ENCODE measurements around the gene PDZK1. TPM values are rescaled to one million over a fixed set of nuclear protein-coding genes. Genes with fewer than 3 reads are reported as not detected.

The PDZK1 gene
- total and polyA plus RNA-seq, 2 donors, result 0.90 to 1.5 TPM

GRCh38 chr1:145701306-145701862, 5.8 kb downstream of the PDZK1 start:
- no peak for DNase-seq (ENCODE audit: low read depth in 6 of 9, low spot score in 9 of 9)
- H3K4me1 ChIP-seq (ENCODE audit: control insufficient read depth in 2 of 2, insufficient read depth in 2 of 2, low read length in 2 of 2), result no peaks in the 10 kb centered on the region
- H3K27ac ChIP-seq (ENCODE audit: low read depth in 1 of 2, low read length in 1 of 2), result no peak overlapping the region
- no peak overlapping the region for H3K4me3 ChIP-seq (ENCODE audit: low read length in 2 of 2)
- 93% methylated on average over 2 of the region's 2 CpGs for WGBS
- H3K9me3 ChIP-seq (ENCODE audit: control insufficient read depth in 2 of 2, insufficient read depth in 1 of 2, low read length in 1 of 2), result no peaks in the 10 kb centered on the region
- H3K27me3 ChIP-seq (ENCODE audit: control insufficient read depth in 2 of 2, insufficient read depth in 1 of 2, low read length in 1 of 2), result no peaks in the 10 kb centered on the region
- no peaks in the 10 kb centered on the region for H3K36me3 ChIP-seq (ENCODE audit: control insufficient read depth in 2 of 2, insufficient read depth in 2 of 2, low read length in 1 of 2)

- H3K4me3 ChIP-seq (ENCODE audit: low read length in 2 of 2), result no peak overlapping the region
- H3K9me3 ChIP-seq (ENCODE audit: control insufficient read depth in 2 of 2, insufficient read depth in 1 of 2, low read length in 1 of 2), result no peaks in the 10 kb centered on the region
- H3K27ac ChIP-seq (ENCODE audit: low read depth in 1 of 2, low read length in 1 of 2), result no peak overlapping the region
- H3K27me3 ChIP-seq (ENCODE audit: control insufficient read depth in 2 of 2, insufficient read depth in 1 of 2, low read length in 1 of 2), result no peaks in the 10 kb centered on the region
- H3K4me1 ChIP-seq (ENCODE audit: control insufficient read depth in 2 of 2, insufficient read depth in 2 of 2, low read length in 2 of 2), result no peaks in the 10 kb centered on the region
- WGBS, result 95% methylated on average over 3 of the region's 3 CpGs
- H3K36me3 ChIP-seq (ENCODE audit: control insufficient read depth in 2 of 2, insufficient read depth in 2 of 2, low read length in 1 of 2), result no peaks in the 10 kb centered on the region
- no peak for DNase-seq (ENCODE audit: low read depth in 6 of 9, low spot score in 9 of 9)
Measured at GRCh38 chr1:145696630-145696960, 10.6 kb downstream of the PDZK1 start.

- DNase-seq (ENCODE audit: low read depth in 6 of 9, low spot score in 9 of 9), result no peak
- 93% methylated on average over 5 of the region's 5 CpGs for WGBS
- H3K27ac ChIP-seq (ENCODE audit: low read depth in 1 of 2, low read length in 1 of 2), result no peak overlapping the region
Measured at GRCh38 chr1:145695821-145696629, 11.1 kb downstream of the PDZK1 start.

GRCh38 chr1:145692785-145693443, 14.3 kb downstream of the PDZK1 start:
- DNase-seq (ENCODE audit: low read depth in 6 of 9, low spot score in 9 of 9), result no peak
- no peaks in the 10 kb centered on the region for H3K9me3 ChIP-seq (ENCODE audit: control insufficient read depth in 2 of 2, insufficient read depth in 1 of 2, low read length in 1 of 2)
- H3K27ac ChIP-seq (ENCODE audit: low read depth in 1 of 2, low read length in 1 of 2), result no peak overlapping the region
- H3K27me3 ChIP-seq (ENCODE audit: control insufficient read depth in 2 of 2, insufficient read depth in 1 of 2, low read length in 1 of 2), result no peaks in the 10 kb centered on the region
- H3K4me1 ChIP-seq (ENCODE audit: control insufficient read depth in 2 of 2, insufficient read depth in 2 of 2, low read length in 2 of 2), result peaks cover 0 to 15% of the 10 kb centered on the region in 2 donors
- no peak overlapping the region for H3K4me3 ChIP-seq (ENCODE audit: low read length in 2 of 2)
- H3K36me3 ChIP-seq (ENCODE audit: control insufficient read depth in 2 of 2, insufficient read depth in 2 of 2, low read length in 1 of 2), result no peaks in the 10 kb centered on the region
- 95% methylated on average over 11 of the region's 11 CpGs for WGBS

More at GRCh38 chr1:145695821-145696629, 11.1 kb downstream of the PDZK1 start:
- H3K9me3 ChIP-seq (ENCODE audit: control insufficient read depth in 2 of 2, insufficient read depth in 1 of 2, low read length in 1 of 2), result no peaks in the 10 kb centered on the region
- H3K36me3 ChIP-seq (ENCODE audit: control insufficient read depth in 2 of 2, insufficient read depth in 2 of 2, low read length in 1 of 2), result no peaks in the 10 kb centered on the region
- no peaks in the 10 kb centered on the region for H3K27me3 ChIP-seq (ENCODE audit: control insufficient read depth in 2 of 2, insufficient read depth in 1 of 2, low read length in 1 of 2)
- H3K4me3 ChIP-seq (ENCODE audit: low read length in 2 of 2), result no peak overlapping the region
- peaks cover 0 to 3% of the 10 kb centered on the region in 2 donors for H3K4me1 ChIP-seq (ENCODE audit: control insufficient read depth in 2 of 2, insufficient read depth in 2 of 2, low read length in 2 of 2)

- Histone ChIP-seq H3K36me3 (ENCODE audit: control insufficient read depth in 2 of 2, insufficient read depth in 2 of 2, low read length in 1 of 2) (no peaks in the 10 kb centered on the region), H3K27ac (ENCODE audit: low read depth in 1 of 2, low read length in 1 of 2) (peak overlapping the region in 1 of 2 donors; percentile 2), H3K4me1 (ENCODE audit: control insufficient read depth in 2 of 2, insufficient read depth in 2 of 2, low read length in 2 of 2) (peaks cover 0 to 15% of the 10 kb centered on the region in 2 donors), H3K9me3 (ENCODE audit: control insufficient read depth in 2 of 2, insufficient read depth in 1 of 2, low read length in 1 of 2) (no peaks in the 10 kb centered on the region), H3K4me3 (ENCODE audit: low read length in 2 of 2) (no peak overlapping the region), H3K27me3 (ENCODE audit: control insufficient read depth in 2 of 2, insufficient read depth in 1 of 2, low read length in 1 of 2) (no peaks in the 10 kb centered on the region)
- DNase-seq (ENCODE audit: low read depth in 6 of 9, low spot score in 9 of 9), result peak in 7 of 9 donors; percentile 9 to 78 (median 26)
- WGBS, result 59% methylated on average over 5 of the region's 5 CpGs
Measured at GRCh38 chr1:145690587-145691558, 16.3 kb downstream of the PDZK1 start.

- H3K4me1 ChIP-seq (ENCODE audit: control insufficient read depth in 2 of 2, insufficient read depth in 2 of 2, low read length in 2 of 2), result peaks cover 0 to 15% of the 10 kb centered on the region in 2 donors
- no peak overlapping the region for H3K27ac ChIP-seq (ENCODE audit: low read depth in 1 of 2, low read length in 1 of 2)
- H3K4me3 ChIP-seq (ENCODE audit: low read length in 2 of 2), result no peak overlapping the region
- H3K9me3 ChIP-seq (ENCODE audit: control insufficient read depth in 2 of 2, insufficient read depth in 1 of 2, low read length in 1 of 2), result no peaks in the 10 kb centered on the region
- H3K36me3 ChIP-seq (ENCODE audit: control insufficient read depth in 2 of 2, insufficient read depth in 2 of 2, low read length in 1 of 2), result no peaks in the 10 kb centered on the region
- WGBS, result 97% methylated on average over 6 of the region's 6 CpGs
- no peaks in the 10 kb centered on the region for H3K27me3 ChIP-seq (ENCODE audit: control insufficient read depth in 2 of 2, insufficient read depth in 1 of 2, low read length in 1 of 2)
- DNase-seq (ENCODE audit: low read depth in 6 of 9, low spot score in 9 of 9), result no peak
Measured at GRCh38 chr1:145689922-145690321, 17.2 kb downstream of the PDZK1 start.

- H3K27ac ChIP-seq (ENCODE audit: low read depth in 1 of 2, low read length in 1 of 2), result no peak overlapping the region
- no peaks in the 10 kb centered on the region for H3K9me3 ChIP-seq (ENCODE audit: control insufficient read depth in 2 of 2, insufficient read depth in 1 of 2, low read length in 1 of 2)
- H3K27me3 ChIP-seq (ENCODE audit: control insufficient read depth in 2 of 2, insufficient read depth in 1 of 2, low read length in 1 of 2), result no peaks in the 10 kb centered on the region
- no peak for DNase-seq (ENCODE audit: low read depth in 6 of 9, low spot score in 9 of 9)
- H3K4me1 ChIP-seq (ENCODE audit: control insufficient read depth in 2 of 2, insufficient read depth in 2 of 2, low read length in 2 of 2), result peaks cover 0 to 15% of the 10 kb centered on the region in 2 donors
- no peak overlapping the region for H3K4me3 ChIP-seq (ENCODE audit: low read length in 2 of 2)
- H3K36me3 ChIP-seq (ENCODE audit: control insufficient read depth in 2 of 2, insufficient read depth in 2 of 2, low read length in 1 of 2), result no peaks in the 10 kb centered on the region
- 98% methylated on average over 6 of the region's 6 CpGs for WGBS
Measured at GRCh38 chr1:145688924-145689323, 18.2 kb downstream of the PDZK1 start.

- WGBS, result 91% methylated on average over 4 of the region's 4 CpGs
- no peak for DNase-seq (ENCODE audit: low read depth in 6 of 9, low spot score in 9 of 9)
- H3K4me3 ChIP-seq (ENCODE audit: low read length in 2 of 2), result no peak overlapping the region
- no peaks in the 10 kb centered on the region for H3K27me3 ChIP-seq (ENCODE audit: control insufficient read depth in 2 of 2, insufficient read depth in 1 of 2, low read length in 1 of 2)
- peaks cover 0 to 15% of the 10 kb centered on the region in 2 donors for H3K4me1 ChIP-seq (ENCODE audit: control insufficient read depth in 2 of 2, insufficient read depth in 2 of 2, low read length in 2 of 2)
- H3K9me3 ChIP-seq (ENCODE audit: control insufficient read depth in 2 of 2, insufficient read depth in 1 of 2, low read length in 1 of 2), result no peaks in the 10 kb centered on the region
- no peaks in the 10 kb centered on the region for H3K36me3 ChIP-seq (ENCODE audit: control insufficient read depth in 2 of 2, insufficient read depth in 2 of 2, low read length in 1 of 2)
- H3K27ac ChIP-seq (ENCODE audit: low read depth in 1 of 2, low read length in 1 of 2), result no peak overlapping the region
Measured at GRCh38 chr1:145688328-145688727, 18.8 kb downstream of the PDZK1 start.
